GM12801 (cell line): ENCODE data around the gene RTL10.

ENCODE experiments used
- CTCF ChIP-seq: IDR thresholded peaks from one replicate; pipeline ENCODE4 v1.5.1; 2011; ENCODE audit warnings: control low read depth; ENCODE audit not compliant: insufficient read length; ENCODE audit errors: extremely low read depth

RTL10 gene

GRCh38 chr22:19876941-19877625 lies 22.4 kb upstream of the RTL10 start:
- TF ChIP-seq CTCF: no peak

GRCh38 chr22:19876314-19876940 lies 21.8 kb upstream of the RTL10 start:
- TF ChIP-seq CTCF: no peak

- no peak for TF ChIP-seq CTCF
Measured at GRCh38 chr22:19875531-19876313, 21.0 kb upstream of the RTL10 start.

GRCh38 chr22:19875061-19875530 lies 20.4 kb upstream of the RTL10 start:
- TF ChIP-seq CTCF: no peak

- TF ChIP-seq CTCF: no peak
Measured at GRCh38 chr22:19874307-19875060, 19.8 kb upstream of the RTL10 start.

- TF ChIP-seq CTCF: no peak
Measured at GRCh38 chr22:19873960-19874306, 19.3 kb upstream of the RTL10 start.
